Adipose tissue (tissue), 3 donors: ENCODE data around the gene FBXO30. TPM values are rescaled to one million over a fixed set of nuclear protein-coding genes. Genes with fewer than 3 reads are reported as not detected.

Source experiments
- H3K27ac ChIP-seq: one replicate; pipeline ENCODE4 v1.5.1; 2013; ENCODE audit warnings: low read depth, low read length
- WGBS, 3 donors: extraction: QIAGEN DNeasy Blood & Tissue Kit; methylation state at CpG; one replicate each; pipeline ENCODE4 v1.1.7; 2013; 5-methylcytosine and 5-hydroxymethylcytosine counted together
- polyA plus RNA-seq, 3 donors: library from polyadenylated mRNA; stranded (reverse); fragments of 200-250 nt; gene quantifications; one replicate each; pipeline ENCODE4 v1.2.3, GENCODE V29; 2013
- donor health status: healthy with polysubstance abuse.
- donor health status: Bipolar disorder and iron deficiency.
- donor health status: healthy.

FBXO30 gene
- polyA plus RNA-seq, 3 donors, result 1.3 to 3.4 (median 3.1) TPM

GRCh38 chr6:145824344-145824743, 9.7 kb upstream of the FBXO30 start:
- 92 to 98% (median 97%) methylated on average over 3 of the region's 3 CpGs for WGBS, 3 donors
- no peak overlapping the region for H3K27ac ChIP-seq

GRCh38 chr6:145823328-145823944, 8.8 kb upstream of the FBXO30 start:
- 61 to 80% (median 63%) methylated on average over 1 of the region's 1 CpG for WGBS, 3 donors
- no peak overlapping the region for H3K27ac ChIP-seq

GRCh38 chr6:145822456-145822855, 7.9 kb upstream of the FBXO30 start:
- WGBS, 3 donors, result 73 to 92% (median 82%) methylated on average over 2 of the region's 2 CpGs
- H3K27ac ChIP-seq, result no peak overlapping the region

- H3K27ac ChIP-seq, result no peak overlapping the region
- 89 to 100% (median 91%) methylated on average over 1 of the region's 1 CpG for WGBS, 3 donors
These were observed 5.4 kb upstream of the FBXO30 start for GRCh38 chr6:145819994-145820393.

- 75 to 94% (median 87%) methylated on average over 2 of the region's 2 CpGs for WGBS, 3 donors
- no peak overlapping the region for H3K27ac ChIP-seq
These were observed 4.2 kb upstream of the FBXO30 start for GRCh38 chr6:145818796-145819195.

- 89 to 95% (median 95%) methylated on average over 8 of the region's 8 CpGs for WGBS, 3 donors
- H3K27ac ChIP-seq, result no peak overlapping the region
These were observed 1.8 kb upstream of the FBXO30 start for GRCh38 chr6:145816392-145816791.

- WGBS, 3 donors, result 6 to 7% (median 6%) methylated on average over 25 of the region's 25 CpGs
- peak overlapping the region; percentile 78 for H3K27ac ChIP-seq
These were observed 997 bp upstream of the FBXO30 start for GRCh38 chr6:145815309-145816274.

- H3K27ac ChIP-seq, result peak overlapping the region; percentile 7
- WGBS, 3 donors, result 0 to 1% (median 1%) methylated on average over 27 to 33 of the region's 33 CpGs
These were observed 527 bp downstream of the FBXO30 start for GRCh38 chr6:145814035-145814500.

GRCh38 chr6:145813285-145814034, 1.1 kb downstream of the FBXO30 start:
- 9 to 14% (median 9%) methylated on average over 12 of the region's 12 CpGs for WGBS, 3 donors

GRCh38 chr6:145811741-145812140, 2.9 kb downstream of the FBXO30 start:
- 88 to 97% (median 92%) methylated on average over 1 of the region's 1 CpG for WGBS, 3 donors
- no peak overlapping the region for H3K27ac ChIP-seq

More at GRCh38 chr6:145813285-145814034, 1.1 kb downstream of the FBXO30 start:
- H3K27ac ChIP-seq, result peak overlapping the region; percentile 7

- no peak overlapping the region for H3K27ac ChIP-seq
- WGBS, 3 donors, result 39 to 95% (median 90%) methylated on average over 1 of the region's 1 CpG
These were observed 4.8 kb downstream of the FBXO30 start for GRCh38 chr6:145809785-145810184.

GRCh38 chr6:145809211-145809610, 5.4 kb downstream of the FBXO30 start:
- H3K27ac ChIP-seq, result no peak overlapping the region

- H3K27ac ChIP-seq, result no peak overlapping the region
- WGBS, 3 donors, result 83 to 89% (median 86%) methylated on average over 2 of the region's 2 CpGs
These were observed 6.4 kb downstream of the FBXO30 start for GRCh38 chr6:145808239-145808638.

GRCh38 chr6:145802141-145802540, 12.5 kb downstream of the FBXO30 start:
- WGBS, 3 donors, result 98% methylated on average over 5 of the region's 5 CpGs
- no peak overlapping the region for H3K27ac ChIP-seq

GRCh38 chr6:145801021-145801420, 13.6 kb downstream of the FBXO30 start:
- H3K27ac ChIP-seq, result no peak overlapping the region
- 87 to 90% (median 88%) methylated on average over 6 of the region's 6 CpGs for WGBS, 3 donors

GRCh38 chr6:145798530-145798929, 16.1 kb downstream of the FBXO30 start:
- 60 to 84% (median 77%) methylated on average over 2 of the region's 2 CpGs for WGBS, 3 donors
- H3K27ac ChIP-seq, result no peak overlapping the region

- WGBS, 3 donors, result 80 to 88% (median 81%) methylated on average over 3 of the region's 3 CpGs
These were observed 25.2 kb downstream of the FBXO30 start for GRCh38 chr6:145789443-145789842.

GRCh38 chr6:145787688-145788087, 26.9 kb downstream of the FBXO30 start:
- 94 to 99% (median 95%) methylated on average over 3 of the region's 3 CpGs for WGBS, 3 donors
- H3K27ac ChIP-seq, result no peak overlapping the region

More at GRCh38 chr6:145789443-145789842, 25.2 kb downstream of the FBXO30 start:
- H3K27ac ChIP-seq, result no peak overlapping the region

GRCh38 chr6:145784683-145785082, 29.9 kb downstream of the FBXO30 start:
- 80 to 100% (median 86%) methylated on average over 1 of the region's 1 CpG for WGBS, 3 donors

More at GRCh38 chr6:145784683-145785082, 29.9 kb downstream of the FBXO30 start:
- H3K27ac ChIP-seq, result no peak overlapping the region
